HG03469 (cell line): ENCODE data around the gene SPATA13.
A peak's percentile ranks its signal among the peaks of the same experiment; 100 is the strongest.

Experiments used
- ATAC-seq: cut with Tn5 transposase; IDR thresholded peaks from one replicate; pipeline ENCODE4 v1.9.1; 2021; ENCODE audit warnings: mild to moderate bottlenecking, moderate library complexity, moderate number of reproducible peaks; ENCODE audit not compliant: unreplicated experiment

The SPATA13 gene

DNA sequence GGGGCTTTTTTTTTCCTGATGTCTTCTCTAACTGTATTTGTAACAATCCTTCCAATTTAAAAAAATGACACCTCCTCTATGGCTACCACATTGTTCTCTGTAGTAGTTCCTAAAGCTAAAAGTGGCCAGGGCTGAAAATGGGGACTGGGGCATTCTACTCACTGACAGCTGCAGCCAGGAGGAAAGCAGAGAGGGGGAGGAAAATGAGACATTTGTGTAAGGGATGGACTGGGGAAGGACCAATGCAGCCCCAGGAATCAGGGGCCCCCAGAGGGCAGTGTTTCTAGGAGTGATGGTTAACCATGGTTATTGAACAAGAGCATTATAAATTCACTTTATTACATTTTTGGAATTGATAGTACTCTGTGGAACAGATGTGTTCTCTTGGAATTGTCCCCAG is 114.5 kb downstream of the SPATA13 start:
- no peak for ATAC-seq

- ATAC-seq: no peak
Measured at GRCh38 chr13:24276306-24276705, 115.8 kb downstream of the SPATA13 start.

- ATAC-seq: no peak
Measured at GRCh38 chr13:24276861-24277260, 116.3 kb downstream of the SPATA13 start.

- ATAC-seq: no peak
Measured at GRCh38 chr13:24277761-24278160, 117.2 kb downstream of the SPATA13 start.

GRCh38 chr13:24279327-24280110 is 119.0 kb downstream of the SPATA13 start:
- no peak for ATAC-seq

- peak; percentile 61 for ATAC-seq
Measured at GRCh38 chr13:24280720-24281119, 120.2 kb downstream of the SPATA13 start.

- ATAC-seq: no peak
Measured at GRCh38 chr13:24281188-24282008, 120.9 kb downstream of the SPATA13 start.

DNA sequence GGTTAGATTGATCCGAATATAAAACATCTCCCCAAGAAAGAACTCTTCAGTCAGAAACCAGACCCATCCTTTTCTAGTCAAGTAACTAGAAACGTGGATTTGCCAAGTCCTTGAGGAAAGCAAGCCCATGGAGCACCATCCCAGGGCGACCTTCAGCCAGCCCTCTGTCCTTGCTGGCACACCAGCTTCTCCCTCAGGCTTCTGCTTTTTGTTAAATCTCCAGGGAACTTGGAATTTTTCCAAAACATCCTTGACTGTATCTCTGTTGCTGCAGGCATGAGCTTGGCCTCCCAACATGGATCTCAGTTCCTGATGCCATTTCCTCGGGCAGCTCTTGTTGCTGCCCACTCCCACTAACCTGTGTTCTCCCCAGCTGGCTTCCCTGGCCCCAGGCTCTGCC is 121.7 kb downstream of the SPATA13 start:
- no peak for ATAC-seq

GRCh38 chr13:24284889-24285565 is 124.5 kb downstream of the SPATA13 start:
- no peak for ATAC-seq

DNA sequence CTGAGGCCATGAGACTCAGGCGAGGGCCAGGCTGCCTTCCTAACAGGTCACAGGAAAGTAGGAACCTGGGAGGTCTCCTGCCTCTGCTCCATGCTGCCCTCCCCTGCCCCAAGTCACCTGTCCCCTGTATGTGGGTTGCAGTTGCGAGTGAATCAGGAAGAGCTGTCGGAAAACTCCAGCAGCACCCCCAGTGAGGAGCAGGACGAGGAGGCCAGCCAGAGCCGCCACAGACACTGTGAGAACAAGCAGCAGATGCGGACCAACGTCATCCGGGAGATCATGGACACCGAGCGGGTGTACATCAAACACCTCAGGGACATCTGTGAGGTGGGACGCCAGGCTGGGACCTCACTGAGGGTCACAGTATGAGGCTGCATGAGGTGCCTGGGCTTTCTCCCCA is 126.1 kb downstream of the SPATA13 start:
- no peak for ATAC-seq

DNA sequence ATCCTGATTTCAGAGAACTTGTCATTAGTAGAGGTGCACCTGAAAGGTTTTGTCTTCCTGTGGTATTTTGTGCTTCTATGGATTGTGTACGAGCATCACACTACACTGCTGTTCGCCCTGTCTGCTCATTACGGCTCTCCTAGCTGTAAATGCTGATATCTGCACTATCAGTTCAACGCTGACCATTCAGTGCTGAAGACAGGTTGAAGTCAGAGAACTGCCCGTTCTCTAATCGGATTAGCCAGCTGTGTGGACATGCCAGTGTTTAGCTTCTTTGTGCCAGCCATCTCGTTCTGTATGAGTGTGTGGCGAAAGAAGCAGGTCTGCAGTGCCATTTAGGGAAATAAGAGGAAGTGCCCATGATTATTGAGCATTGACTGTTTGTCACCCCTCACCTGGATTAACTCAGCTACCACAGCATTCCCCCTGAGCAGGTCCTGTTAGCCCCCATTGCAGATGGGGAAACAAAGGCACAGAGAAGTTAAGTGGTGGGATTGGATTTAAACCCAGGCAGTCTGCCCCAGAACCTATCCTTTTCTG is 127.3 kb downstream of the SPATA13 start:
- ATAC-seq: no peak

DNA sequence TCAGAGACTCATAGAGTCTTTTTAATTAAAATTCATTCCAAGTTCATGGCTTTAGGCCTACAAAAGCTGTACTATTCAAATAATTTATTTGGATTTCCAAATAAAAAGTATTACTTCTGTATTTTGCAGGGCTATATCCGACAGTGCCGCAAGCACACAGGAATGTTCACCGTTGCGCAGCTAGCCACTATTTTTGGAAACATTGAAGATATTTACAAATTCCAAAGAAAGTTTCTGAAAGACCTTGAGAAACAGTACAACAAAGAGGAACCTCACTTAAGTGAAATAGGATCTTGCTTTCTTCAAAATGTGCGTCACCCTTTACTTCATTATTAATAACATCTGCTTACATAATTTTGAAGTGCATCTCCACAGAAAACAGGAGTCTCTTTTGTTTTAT is 128.3 kb downstream of the SPATA13 start:
- no peak for ATAC-seq

GRCh38 chr13:24290280-24290932 is 129.9 kb downstream of the SPATA13 start:
- ATAC-seq: no peak

DNA sequence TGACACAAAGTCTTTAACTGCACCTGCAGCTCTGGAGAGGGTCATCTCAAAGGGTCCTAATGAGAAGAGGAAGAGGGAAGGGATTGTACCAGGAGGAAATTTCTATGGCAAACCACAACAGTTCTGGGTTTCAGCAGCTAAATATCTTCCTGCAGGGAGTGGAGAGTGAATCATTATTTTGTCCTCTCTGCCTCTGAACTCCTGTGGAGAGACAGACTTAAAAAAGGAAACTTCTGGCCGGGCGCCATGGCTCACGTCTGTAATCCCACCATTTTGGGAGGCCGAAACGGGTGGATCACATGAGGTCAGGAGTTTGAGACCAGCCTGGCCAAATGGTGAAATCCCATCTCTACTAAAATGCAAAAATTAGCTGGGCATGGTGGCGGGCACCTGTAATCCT is 132.0 kb downstream of the SPATA13 start:
- ATAC-seq: no peak

- no peak for ATAC-seq
Measured at GRCh38 chr13:24293746-24294145, 133.2 kb downstream of the SPATA13 start.

GRCh38 chr13:24299488-24300114 is 139.1 kb downstream of the SPATA13 start:
- no peak for ATAC-seq

- no peak for ATAC-seq
Measured at GRCh38 chr13:24301434-24301833, 140.9 kb downstream of the SPATA13 start.

DNA sequence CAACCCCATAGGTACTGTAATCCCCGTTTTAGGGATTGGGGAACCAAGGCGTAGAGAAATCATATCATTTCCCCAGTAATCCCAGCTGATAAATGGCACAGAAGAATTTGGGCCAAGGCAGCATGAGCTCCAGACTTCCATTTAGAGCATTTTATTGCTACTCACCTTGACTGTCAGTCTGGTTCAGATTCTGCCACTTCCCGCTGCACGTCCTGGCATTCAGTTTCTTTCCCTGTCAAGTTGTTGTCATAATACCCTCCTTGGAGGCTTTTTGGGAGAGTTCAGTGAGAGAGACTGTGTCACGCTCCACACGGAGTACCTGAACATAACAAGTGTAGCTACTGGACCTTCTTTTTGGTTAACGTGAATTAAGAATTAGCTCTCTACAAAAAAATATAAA is 141.4 kb downstream of the SPATA13 start:
- no peak for ATAC-seq

GRCh38 chr13:24304620-24305019 is 144.1 kb downstream of the SPATA13 start:
- no peak for ATAC-seq

- ATAC-seq: no peak
Measured at GRCh38 chr13:24306632-24307031, 146.1 kb downstream of the SPATA13 start.
